Thyroid gland (tissue), 4 donors: ENCODE measurements around the gene DEPP1. TPM values are rescaled to one million over a fixed set of nuclear protein-coding genes. Genes with fewer than 3 reads are reported as not detected.
A peak's percentile ranks its signal among the peaks of the same experiment; 100 is the strongest.

ENCODE experiments used
- DNase-seq, 2 donors: peaks; one replicate each; pipeline ENCODE4 v3.0.0-alpha.2; 2019
- H3K27ac ChIP-seq, 3 donors: fragments of 200-600 bp; sonication (generic); 1 replicate in 2 of 3; 2 replicates in 1 of 3; pipeline ENCODE4 v1.5.1; 2016 to 2019; ENCODE audit warnings: mild to moderate bottlenecking in 1 of 3, moderate library complexity in 1 of 3
- H3K27me3 ChIP-seq: fragments of 200-600 bp; sonication (generic); one replicate; pipeline ENCODE4 v1.5.1; 2019
- H3K36me3 ChIP-seq, 2 donors: fragments of 200-600 bp; sonication (generic); one replicate each; pipeline ENCODE4 v1.5.1; 2016 to 2019
- H3K4me1 ChIP-seq, 2 donors: fragments of 200-600 bp; sonication (generic); one replicate each; pipeline ENCODE4 v1.5.1; 2017 to 2019
- H3K4me3 ChIP-seq, 3 donors: fragments of 200-600 bp; sonication (generic); replicated peaks in 1 of 3; 1 replicate in 2 of 3; 2 replicates in 1 of 3; pipeline ENCODE4 v1.5.1; 2016; ENCODE audit warnings: mild to moderate bottlenecking in 1 of 3
- H3K9me3 ChIP-seq: fragments of 200-600 bp; sonication (generic); one replicate; pipeline ENCODE4 v1.5.1; 2017
- POLR2A ChIP-seq, 2 donors: fragments of 450-650 bp; IDR thresholded peaks; one replicate each; pipeline ENCODE4 v1.6.1; 2017; ENCODE audit warnings: antibody characterized with exemption in 2 of 2, mild to moderate bottlenecking in 2 of 2, moderate library complexity in 1 of 2
- WGBS, 2 donors: methylation state at CpG; one replicate each; pipeline ENCODE4 v1.1.5; 2017; 5-methylcytosine and 5-hydroxymethylcytosine counted together
- intact Hi-C: fragments of 100-400 bp; cut with DNase I; formaldehyde crosslinking; loops from one replicate; pipeline ENCODE4 v1.15.1; 2023
- total RNA-seq, 4 donors: library from RNA; depleted of rRNA; stranded (reverse); fragments of >200 nt; gene quantifications; one replicate each; pipeline ENCODE4 v1.2.3, GENCODE V29; 2016
- TF ChIP-seq, protein P1 (sequence below), 6 experiments: fragments of 200-600 bp in 3 of 6; fragments of 450-650 bp in 3 of 6; sonication (generic) in 3 of 6; IDR thresholded peaks; one replicate each; pipeline ENCODE4 v1.5.1; 2016 to 2019; ENCODE audit warnings: antibody characterized with exemption in 6 of 6, mild to moderate bottlenecking in 2 of 6, inconsistent platforms in 1 of 6, moderate library complexity in 1 of 6

DEPP1 gene
- total RNA-seq, 4 donors from 2014 or later, result 45.1 to 518 (median 182) TPM

DNA sequence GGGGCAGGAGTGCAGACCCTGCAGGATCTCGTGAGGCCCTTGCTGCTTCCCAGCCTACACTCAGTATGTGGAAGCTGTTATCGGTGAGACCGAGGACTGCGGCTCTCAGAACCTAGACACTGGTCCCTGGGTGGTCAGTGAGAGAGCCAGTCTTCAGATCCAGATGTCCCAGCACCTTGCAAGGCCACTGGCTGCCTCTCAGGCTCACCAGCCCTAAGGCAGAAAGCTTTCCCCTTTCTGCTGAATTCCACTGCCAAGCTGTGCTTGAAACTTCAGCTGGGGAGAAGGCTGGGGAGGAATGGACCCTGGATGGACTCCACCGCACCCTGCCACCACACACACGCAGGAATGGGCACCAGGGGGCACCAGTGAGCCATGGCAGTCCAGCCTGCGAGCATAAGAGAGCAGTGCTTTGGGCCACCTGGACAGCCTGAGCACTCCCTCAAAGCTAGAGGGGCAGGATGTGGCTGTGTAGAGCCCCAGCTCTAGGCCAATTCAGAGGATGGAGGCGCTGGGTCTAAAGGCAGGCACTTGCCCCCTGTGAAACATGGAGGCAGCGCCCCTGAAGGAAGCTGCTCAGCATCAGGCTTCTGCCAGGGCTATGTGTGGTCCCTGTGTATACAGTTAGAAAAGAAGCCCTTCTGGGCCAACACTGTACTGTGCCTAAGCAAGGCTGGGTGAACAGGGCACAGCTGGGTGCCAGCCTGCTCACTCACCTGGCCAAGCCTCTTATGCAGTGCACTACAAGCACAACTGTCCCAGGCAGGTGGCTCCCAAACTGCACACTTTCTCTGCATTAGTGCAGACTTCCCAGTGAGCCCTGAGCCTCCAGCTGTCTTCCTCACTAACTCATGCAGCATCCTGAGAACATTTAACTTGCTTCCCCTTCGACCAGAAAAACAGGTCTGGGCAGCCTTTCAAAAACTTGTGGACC lies 45.8 kb downstream of the DEPP1 start:
- Histone ChIP-seq H3K9me3 (no peaks in the 10 kb centered on the region), H3K36me3 (no peaks in the 10 kb centered on the region), H3K27ac (peak overlapping the region in 2 of 3 donors; percentile 9 to 44), H3K4me1 (peaks cover 6 to 32% of the 10 kb centered on the region in 2 donors), H3K27me3 (no peaks in the 10 kb centered on the region), H3K4me3 (no peak overlapping the region)
- intact Hi-C loops, result no loop called here
- WGBS, 2 donors, result 39 to 46% methylated on average over 6 to 7 of the region's 10 CpGs
- DNase-seq, result peak; percentile 93 to 95
- TF ChIP-seq, protein P1, sequence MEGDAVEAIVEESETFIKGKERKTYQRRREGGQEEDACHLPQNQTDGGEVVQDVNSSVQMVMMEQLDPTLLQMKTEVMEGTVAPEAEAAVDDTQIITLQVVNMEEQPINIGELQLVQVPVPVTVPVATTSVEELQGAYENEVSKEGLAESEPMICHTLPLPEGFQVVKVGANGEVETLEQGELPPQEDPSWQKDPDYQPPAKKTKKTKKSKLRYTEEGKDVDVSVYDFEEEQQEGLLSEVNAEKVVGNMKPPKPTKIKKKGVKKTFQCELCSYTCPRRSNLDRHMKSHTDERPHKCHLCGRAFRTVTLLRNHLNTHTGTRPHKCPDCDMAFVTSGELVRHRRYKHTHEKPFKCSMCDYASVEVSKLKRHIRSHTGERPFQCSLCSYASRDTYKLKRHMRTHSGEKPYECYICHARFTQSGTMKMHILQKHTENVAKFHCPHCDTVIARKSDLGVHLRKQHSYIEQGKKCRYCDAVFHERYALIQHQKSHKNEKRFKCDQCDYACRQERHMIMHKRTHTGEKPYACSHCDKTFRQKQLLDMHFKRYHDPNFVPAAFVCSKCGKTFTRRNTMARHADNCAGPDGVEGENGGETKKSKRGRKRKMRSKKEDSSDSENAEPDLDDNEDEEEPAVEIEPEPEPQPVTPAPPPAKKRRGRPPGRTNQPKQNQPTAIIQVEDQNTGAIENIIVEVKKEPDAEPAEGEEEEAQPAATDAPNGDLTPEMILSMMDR (IDR thresholded peaks at IDR 0.05), result peak; percentile 88 to 99 (median 97)
- no peak for TF ChIP-seq POLR2A (IDR thresholded peaks at IDR 0.05)

DNA sequence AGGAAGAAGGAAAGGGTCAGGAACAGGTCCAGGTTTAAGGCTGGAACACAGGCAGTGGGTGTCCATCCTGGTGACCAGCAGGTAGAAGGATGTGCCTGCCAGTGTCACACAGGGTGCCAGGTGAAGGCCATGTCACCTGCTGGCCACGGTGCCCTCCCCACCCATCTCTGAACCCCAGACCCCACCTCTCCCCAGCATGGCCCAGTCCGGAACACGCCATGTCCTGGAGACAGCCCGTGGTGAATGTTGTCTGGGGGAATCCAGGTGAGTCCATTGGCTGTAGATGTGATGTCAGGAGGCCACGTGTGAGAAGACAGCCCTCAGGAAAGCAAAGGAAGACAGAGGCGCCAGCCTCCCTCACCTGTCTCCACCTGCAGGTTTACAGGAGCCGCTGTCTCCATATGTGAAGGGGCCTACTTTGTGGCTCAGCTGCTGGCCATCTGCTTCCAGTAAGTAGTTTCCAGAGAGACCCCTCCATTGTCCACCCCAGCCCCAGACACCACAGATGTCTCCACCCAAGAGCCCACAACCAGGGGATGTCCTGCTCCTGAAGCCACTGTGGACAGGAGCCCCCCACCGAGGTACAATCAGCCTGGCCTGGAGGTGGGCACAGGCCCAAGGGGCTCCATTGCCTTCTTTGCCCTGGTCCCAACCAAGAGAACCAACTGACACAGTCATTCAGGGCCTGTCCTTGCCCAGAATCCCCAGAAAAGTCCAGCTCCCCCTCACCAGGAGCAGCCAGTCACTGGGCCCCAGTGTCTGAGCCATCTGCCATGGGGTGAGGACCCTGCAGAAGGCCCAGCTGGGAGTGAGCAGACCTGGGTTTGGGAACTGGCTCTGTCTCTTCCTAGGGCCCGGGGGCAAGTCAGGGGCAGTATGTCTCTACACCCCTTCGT lies 46.7 kb downstream of the DEPP1 start:
- no peaks in the 10 kb centered on the region for H3K9me3 ChIP-seq
- WGBS, 2 donors, result 94 to 100% methylated on average over 6 to 8 of the region's 10 CpGs
- H3K36me3 ChIP-seq, result no peaks in the 10 kb centered on the region
- no peak overlapping the region for H3K4me3 ChIP-seq
- H3K27me3 ChIP-seq, result no peaks in the 10 kb centered on the region
- intact Hi-C loops, result no loop called here
- no peak for TF ChIP-seq POLR2A (IDR thresholded peaks at IDR 0.05)
- TF ChIP-seq, protein P1 (IDR thresholded peaks at IDR 0.05), result no peak
- peaks cover 9 to 42% of the 10 kb centered on the region in 2 donors for H3K4me1 ChIP-seq
- no peak for DNase-seq
- H3K27ac ChIP-seq, result no peak overlapping the region

DNA sequence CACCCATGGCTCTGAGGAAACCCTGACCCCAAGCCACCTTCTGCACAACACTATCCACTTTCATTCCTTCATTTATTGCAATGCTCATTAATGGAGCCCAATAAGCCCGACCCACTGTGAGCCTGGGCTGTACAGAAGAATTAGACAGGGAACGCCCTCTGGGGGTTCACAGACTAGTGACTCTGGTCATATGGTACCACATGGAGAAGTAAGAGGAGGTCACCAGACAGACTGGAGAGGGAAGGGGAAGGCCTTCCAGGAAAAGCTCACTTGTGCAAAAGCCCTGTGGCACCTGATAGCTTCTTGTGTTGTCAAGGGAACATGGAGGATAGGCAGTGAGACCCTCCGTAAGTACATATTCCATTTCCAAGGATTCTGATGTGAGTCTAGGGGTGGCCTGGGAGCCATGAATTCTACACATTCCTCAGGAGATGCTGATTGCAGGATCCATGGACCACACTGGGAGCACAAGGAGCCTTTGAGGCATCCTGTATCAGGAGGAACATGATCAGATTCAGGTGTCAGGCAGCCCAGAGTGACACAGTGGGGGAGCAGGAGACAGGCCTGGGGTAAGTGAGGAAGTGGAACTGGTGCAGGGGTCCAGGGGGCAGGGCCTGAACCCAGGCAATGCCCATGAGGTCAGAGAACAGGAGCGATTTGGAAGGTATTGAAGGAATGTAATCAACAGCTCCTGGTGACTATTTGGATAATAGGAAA lies 47.5 kb downstream of the DEPP1 start:
- Histone ChIP-seq H3K36me3 (no peaks in the 10 kb centered on the region), H3K27ac (no peak overlapping the region), H3K9me3 (no peaks in the 10 kb centered on the region), H3K27me3 (no peaks in the 10 kb centered on the region), H3K4me3 (no peak overlapping the region), H3K4me1 (peaks cover 10 to 47% of the 10 kb centered on the region in 2 donors)
- intact Hi-C loops, result no loop called here
- TF ChIP-seq, protein P1 (IDR thresholded peaks at IDR 0.05), result no peak
- no peak for TF ChIP-seq POLR2A (IDR thresholded peaks at IDR 0.05)
- DNase-seq, result no peak
- whole genome bisulfite sequencing, 2 donors, result 93 to 96% methylated on average over 4 of the region's 4 CpGs

DNA sequence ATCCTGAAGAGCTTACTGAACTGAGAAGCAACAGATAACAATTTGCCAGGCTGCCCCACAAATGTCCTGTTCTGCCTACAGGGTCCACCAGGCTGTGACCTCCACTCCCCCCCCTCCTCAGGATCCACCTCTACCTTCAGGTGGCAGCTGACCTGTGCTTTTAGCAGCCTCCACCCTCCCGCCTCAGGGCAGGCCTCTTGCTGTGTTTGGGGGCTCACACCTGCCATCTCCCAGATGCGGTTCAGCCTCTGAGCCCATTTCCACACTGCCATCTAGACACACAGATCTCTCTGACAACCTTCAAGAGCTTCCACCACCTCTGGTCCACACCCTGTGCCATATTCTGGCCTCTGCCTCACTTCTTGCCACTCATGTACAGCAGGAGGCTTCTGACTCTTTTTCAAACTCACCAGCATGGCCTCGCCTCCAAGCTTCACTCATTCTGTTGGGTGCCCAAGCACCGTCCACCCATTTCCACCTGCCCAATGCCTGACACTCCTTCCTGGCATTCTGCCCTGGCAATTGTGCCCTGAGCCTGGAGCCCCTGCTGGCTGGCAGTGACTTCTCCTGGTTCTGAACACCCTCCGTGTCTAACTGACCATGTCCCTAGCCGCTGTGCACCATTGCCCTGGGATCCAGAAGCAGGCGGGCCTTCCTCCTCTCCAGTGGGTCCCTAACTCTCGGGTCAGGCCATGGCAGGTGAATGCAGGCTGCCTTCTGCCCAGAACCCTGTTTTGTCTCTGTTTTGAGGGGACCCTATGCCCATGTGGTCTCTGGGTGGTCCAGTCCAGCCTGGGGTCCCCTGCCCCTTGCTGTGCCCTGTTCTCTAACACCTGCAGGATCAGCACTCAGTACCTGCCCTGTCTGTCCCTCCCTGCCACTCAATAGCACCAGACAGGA lies 49.0 kb downstream of the DEPP1 start:
- DNase-seq, result peak; percentile 40 to 53
- intact Hi-C loops, result no loop called here
- Histone ChIP-seq H3K36me3 (no peaks in the 10 kb centered on the region), H3K4me3 (no peak overlapping the region), H3K4me1 (peaks cover 19 to 58% of the 10 kb centered on the region in 2 donors), H3K27ac (no peak overlapping the region), H3K9me3 (no peaks in the 10 kb centered on the region), H3K27me3 (no peaks in the 10 kb centered on the region)
- WGBS, 2 donors, result 75 to 81% methylated on average over 7 to 8 of the region's 8 CpGs
- TF ChIP-seq, protein P1 (IDR thresholded peaks at IDR 0.05), result no peak
- TF ChIP-seq POLR2A (IDR thresholded peaks at IDR 0.05), result no peak
